Brain microvascular endothelial cell (primary cell): ENCODE measurements around the gene TMEM119.

Experiments
- DNase-seq: peaks from one replicate; pipeline ENCODE4 v3.0.0-alpha.2; 2020
- H3K27ac ChIP-seq: fragments of 250-450 bp; sonication (Bioruptor Pico); 2 replicates; pipeline ENCODE4 v1.5.1; 2020; ENCODE audit warnings: mild to moderate bottlenecking, moderate library complexity
- H3K27me3 ChIP-seq: fragments of 250-450 bp; sonication (Bioruptor Pico); replicated peaks from 2 replicates; pipeline ENCODE4 v1.5.1; 2020; ENCODE audit warnings: mild to moderate bottlenecking
- H3K36me3 ChIP-seq: fragments of 250-450 bp; sonication (Bioruptor Pico); replicated peaks from 2 replicates; pipeline ENCODE4 v1.5.1; 2020; ENCODE audit warnings: mild to moderate bottlenecking
- H3K4me3 ChIP-seq: 2 replicates; pipeline ENCODE4 v1.5.1; 2011; ENCODE audit warnings: low read depth, mild to moderate bottlenecking, control low read depth, low read length, moderate library complexity
- CTCF ChIP-seq: IDR thresholded peaks from 2 replicates; pipeline ENCODE4 v1.5.1; 2011; ENCODE audit warnings: low read depth, mild to moderate bottlenecking, moderate library complexity, low read length, control low read depth, inconsistent platforms; ENCODE audit errors: missing control alignments
- in situ Hi-C: cut with HindIII; loops from 2 replicates; pipeline ENCODE4 v1.10.0; 2017; ENCODE audit warnings: low sequenced_read_pairs, low pct_ligation_motif_present

TMEM119 gene

GRCh38 chr12:108616941-108617858 lies 19.3 kb upstream of the TMEM119 start:
- Histone ChIP-seq H3K27me3 (no peaks in the 10 kb centered on the region), H3K4me3 (no peak overlapping the region), H3K27ac (no peak overlapping the region), H3K36me3 (no peaks in the 10 kb centered on the region)
- peak; percentile 37 for DNase-seq
- in situ Hi-C loops = no loop called here
- TF ChIP-seq CTCF = no peak

- in situ Hi-C loops = no loop called here
- no peak for DNase-seq
- no peak for TF ChIP-seq CTCF
- H3K27ac ChIP-seq = no peak overlapping the region
- H3K36me3 ChIP-seq = no peaks in the 10 kb centered on the region
- H3K27me3 ChIP-seq = no peaks in the 10 kb centered on the region
- no peak overlapping the region for H3K4me3 ChIP-seq
Observed at GRCh38 chr12:108616359-108616758, 18.5 kb upstream of the TMEM119 start.

- TF ChIP-seq CTCF = no peak
- in situ Hi-C loops = no loop called here
- Histone ChIP-seq H3K27ac (no peak overlapping the region), H3K36me3 (no peaks in the 10 kb centered on the region), H3K27me3 (no peaks in the 10 kb centered on the region), H3K4me3 (no peak overlapping the region)
- no peak for DNase-seq
Observed at GRCh38 chr12:108615918-108616317, 18.0 kb upstream of the TMEM119 start.

- no peak for TF ChIP-seq CTCF
- H3K36me3 ChIP-seq = no peaks in the 10 kb centered on the region
Observed at GRCh38 chr12:108614639-108615038, 16.8 kb upstream of the TMEM119 start.

GRCh38 chr12:108614041-108614440 lies 16.2 kb upstream of the TMEM119 start:
- Histone ChIP-seq H3K36me3 (no peaks in the 10 kb centered on the region), H3K27ac (no peak overlapping the region), H3K4me3 (no peak overlapping the region), H3K27me3 (no peaks in the 10 kb centered on the region)
- DNase-seq = no peak
- in situ Hi-C loops = no loop called here
- TF ChIP-seq CTCF = no peak

More at GRCh38 chr12:108614639-108615038, 16.8 kb upstream of the TMEM119 start:
- in situ Hi-C loops = no loop called here
- Histone ChIP-seq H3K27me3 (no peaks in the 10 kb centered on the region), H3K4me3 (no peak overlapping the region), H3K27ac (no peak overlapping the region)
- DNase-seq = no peak
